Measurements from ENCODE around the gene DDAH2.
A peak's percentile ranks its signal among the peaks of the same experiment; 100 is the strongest.
"Not testable (repeated sequence)": the region's sequence is repeated elsewhere in the genome, so short reads cannot be mapped to it uniquely, and the experiment has no call there.

Gene DDAH2

GRCh38 chr6:31713465-31713864 is 15.6 kb downstream of the DDAH2 start:
- no peak for DNase-seq (ENCODE audit: low read depth in 2 of 2)

- no peak for DNase-seq (ENCODE audit: low read depth in 2 of 2)
These were observed 16.8 kb downstream of the DDAH2 start for GRCh38 chr6:31712296-31712695.

GRCh38 chr6:31711233-31711632 is 17.9 kb downstream of the DDAH2 start:
- no peak for DNase-seq (ENCODE audit: low read depth in 2 of 2)

- no peak for DNase-seq (ENCODE audit: low read depth in 2 of 2)
These were observed 18.4 kb downstream of the DDAH2 start for GRCh38 chr6:31710523-31711219.

- DNase-seq (ENCODE audit: low read depth in 2 of 2), result not testable (repeated sequence)
These were observed 19.9 kb downstream of the DDAH2 start for GRCh38 chr6:31709157-31709556.

GRCh38 chr6:31708224-31708623 is 20.9 kb downstream of the DDAH2 start:
- DNase-seq (ENCODE audit: low read depth in 2 of 2), result no peak

GRCh38 chr6:31707701-31708100 is 21.4 kb downstream of the DDAH2 start:
- no peak for DNase-seq (ENCODE audit: low read depth in 2 of 2)

- DNase-seq (ENCODE audit: low read depth in 2 of 2), result no peak
These were observed 22.5 kb downstream of the DDAH2 start, which contains the start of gene LY6G6F for GRCh38 chr6:31706599-31706998. Gene LY6G6F, plus strand, starts transcription at chr6:31706866. Its CDS starts 41 bp downstream, at chr6:31706907.

GRCh38 chr6:31705931-31706330 is 23.2 kb downstream of the DDAH2 start:
- DNase-seq (ENCODE audit: low read depth in 2 of 2), result no peak

GRCh38 chr6:31702819-31703716 is 26.0 kb downstream of the DDAH2 start, which contains the start of gene ABHD16A:
Gene ABHD16A, minus strand, starts transcription at chr6:31703324. Its CDS starts 43 bp downstream, at chr6:31703281.
- peak; percentile 94 to 95 for DNase-seq (ENCODE audit: low read depth in 2 of 2)

GRCh38 chr6:31702405-31702818 is 26.7 kb downstream of the DDAH2 start:
- DNase-seq (ENCODE audit: low read depth in 2 of 2), result no peak

- DNase-seq (ENCODE audit: low read depth in 2 of 2), result no peak
These were observed 27.3 kb downstream of the DDAH2 start for GRCh38 chr6:31701666-31702404.

- no peak for DNase-seq (ENCODE audit: low read depth in 2 of 2)
These were observed 28.2 kb downstream of the DDAH2 start for GRCh38 chr6:31700740-31701401.

GRCh38 chr6:31697555-31697954 is 31.5 kb downstream of the DDAH2 start:
- DNase-seq (ENCODE audit: low read depth in 2 of 2), result no peak

- DNase-seq (ENCODE audit: low read depth in 2 of 2), result no peak
These were observed 35.6 kb downstream of the DDAH2 start for GRCh38 chr6:31693535-31693934.

GRCh38 chr6:31692886-31693285 is 36.2 kb downstream of the DDAH2 start:
- no peak for DNase-seq (ENCODE audit: low read depth in 2 of 2)

- no peak for DNase-seq (ENCODE audit: low read depth in 2 of 2)
These were observed 36.7 kb downstream of the DDAH2 start for GRCh38 chr6:31692353-31692752.

GRCh38 chr6:31691564-31692108 is 37.5 kb downstream of the DDAH2 start:
- DNase-seq (ENCODE audit: low read depth in 2 of 2), result no peak

GRCh38 chr6:31691078-31691463 is 38.0 kb downstream of the DDAH2 start:
- DNase-seq (ENCODE audit: low read depth in 2 of 2), result no peak

- DNase-seq (ENCODE audit: low read depth in 2 of 2), result no peak
These were observed 38.6 kb downstream of the DDAH2 start for GRCh38 chr6:31690231-31691077.

Measured in fibroblast of skin of left biceps (primary cell).